SH-SY5Y (cell line): ENCODE data around the gene EHD3.

Experiments
- GATA2 ChIP-seq: IDR thresholded peaks from 2 replicates; pipeline ENCODE4 v1.6.1; 2011; ENCODE audit warnings: mild to moderate bottlenecking, low read depth, low read length
- GATA3 ChIP-seq: IDR thresholded peaks from 2 replicates; pipeline ENCODE4 v1.6.1; 2011; ENCODE audit warnings: low read depth, mild to moderate bottlenecking, low read length, moderate library complexity

- TF ChIP-seq GATA2 (no peak), GATA3 (no peak)
Measured at GRCh38 chr2:31286230-31286629, 52.3 kb downstream of the EHD3 start.
